Measurements from ENCODE around the gene KDSR.

DNA sequence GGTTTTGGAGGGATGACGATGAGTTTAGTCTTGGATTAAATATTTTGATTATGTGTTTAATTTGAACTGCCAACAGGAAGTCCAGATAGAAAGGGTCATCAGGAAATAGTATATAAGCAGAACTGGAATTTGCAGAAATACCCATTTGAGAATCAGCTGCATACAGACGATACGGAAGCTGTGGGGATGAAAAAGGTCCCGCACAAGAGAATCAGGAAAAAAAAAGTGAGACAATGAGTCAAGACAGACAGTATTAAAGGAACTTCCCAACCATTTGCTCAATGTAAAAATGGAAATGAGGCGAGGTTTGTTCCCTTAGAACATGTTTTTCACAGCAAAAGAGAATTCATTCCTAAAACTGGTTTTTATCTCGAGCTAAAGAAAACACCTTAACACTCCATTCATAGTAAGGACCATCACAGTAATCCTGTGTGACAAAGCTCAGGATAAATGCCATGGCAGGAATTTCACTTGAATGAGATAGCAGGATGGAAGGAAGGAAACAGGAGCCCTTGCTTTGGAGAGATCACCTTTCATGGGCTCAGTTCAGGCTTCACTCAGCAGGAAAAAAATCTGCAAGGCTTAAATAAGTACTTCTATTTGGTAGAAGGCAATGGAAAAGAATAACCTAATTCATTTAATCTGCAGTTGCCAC lies 76.7 kb downstream of the KDSR start:
- TF ChIP-seq, protein P1, sequence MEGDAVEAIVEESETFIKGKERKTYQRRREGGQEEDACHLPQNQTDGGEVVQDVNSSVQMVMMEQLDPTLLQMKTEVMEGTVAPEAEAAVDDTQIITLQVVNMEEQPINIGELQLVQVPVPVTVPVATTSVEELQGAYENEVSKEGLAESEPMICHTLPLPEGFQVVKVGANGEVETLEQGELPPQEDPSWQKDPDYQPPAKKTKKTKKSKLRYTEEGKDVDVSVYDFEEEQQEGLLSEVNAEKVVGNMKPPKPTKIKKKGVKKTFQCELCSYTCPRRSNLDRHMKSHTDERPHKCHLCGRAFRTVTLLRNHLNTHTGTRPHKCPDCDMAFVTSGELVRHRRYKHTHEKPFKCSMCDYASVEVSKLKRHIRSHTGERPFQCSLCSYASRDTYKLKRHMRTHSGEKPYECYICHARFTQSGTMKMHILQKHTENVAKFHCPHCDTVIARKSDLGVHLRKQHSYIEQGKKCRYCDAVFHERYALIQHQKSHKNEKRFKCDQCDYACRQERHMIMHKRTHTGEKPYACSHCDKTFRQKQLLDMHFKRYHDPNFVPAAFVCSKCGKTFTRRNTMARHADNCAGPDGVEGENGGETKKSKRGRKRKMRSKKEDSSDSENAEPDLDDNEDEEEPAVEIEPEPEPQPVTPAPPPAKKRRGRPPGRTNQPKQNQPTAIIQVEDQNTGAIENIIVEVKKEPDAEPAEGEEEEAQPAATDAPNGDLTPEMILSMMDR (IDR thresholded peaks at IDR 0.05), result no peak
- no peak for TF ChIP-seq POLR2AphosphoS5 (IDR thresholded peaks at IDR 0.05; ENCODE audit: insufficient read depth in 1 of 2, low read depth in 1 of 2)
- no peak for TF ChIP-seq POLR2A (IDR thresholded peaks at IDR 0.05)
